Heart left ventricle (tissue), 16 donors: ENCODE results near the gene CD164. TPM values are rescaled to one million over a fixed set of nuclear protein-coding genes. Genes with fewer than 3 reads are reported as not detected.

ENCODE experiments used
- ATAC-seq, 4 donors: fragments of 200-7000 bp; cut with Tn5 transposase; one replicate each; pipeline ENCODE4 v1.9.1; 2020 to 2022; ENCODE audit warnings: moderate library complexity in 4 of 4, mild to moderate bottlenecking in 3 of 4, moderate number of reproducible peaks in 1 of 4
- DNase-seq, 5 donors: peaks; one replicate each; pipeline ENCODE4 v3.0.0-alpha.2; 2020
- H3K27ac ChIP-seq, 12 donors: fragments of 200-600 bp; sonication (generic) in 4 of 12; one replicate each; pipeline versions ENCODE4 v1.5.0 to v1.8.0; 2016 to 2022; ENCODE audit warnings: mild to moderate bottlenecking in 2 of 12
- H3K27me3 ChIP-seq, 9 donors: fragments of 200-600 bp; sonication (generic) in 2 of 9; one replicate each; pipeline versions ENCODE4 v1.5.1 to v1.8.0; 2016 to 2022; ENCODE audit warnings: mild to moderate bottlenecking in 3 of 9
- H3K36me3 ChIP-seq, 9 donors: fragments of 200-600 bp; sonication (generic) in 2 of 9; one replicate each; pipeline versions ENCODE4 v1.5.0 to v1.8.0; 2018 to 2022; ENCODE audit warnings: mild to moderate bottlenecking in 2 of 9
- H3K4me1 ChIP-seq, 12 donors: fragments of 200-600 bp; sonication (generic) in 4 of 12; one replicate each; pipeline versions ENCODE4 v1.5.0 to v1.8.0; 2016 to 2022; ENCODE audit warnings: mild to moderate bottlenecking in 3 of 12
- H3K4me3 ChIP-seq, 12 donors: fragments of 200-600 bp; sonication (generic) in 4 of 12; one replicate each; pipeline versions ENCODE4 v1.5.0 to v1.8.0; 2017 to 2022; ENCODE audit warnings: mild to moderate bottlenecking in 9 of 12, moderate library complexity in 4 of 12
- H3K9me3 ChIP-seq, 12 donors: fragments of 200-600 bp; sonication (generic) in 4 of 12; one replicate each; pipeline versions ENCODE4 v1.5.0 to v1.8.0; 2016 to 2022; ENCODE audit warnings: mild to moderate bottlenecking in 1 of 12
- POLR2A ChIP-seq, 2 donors: fragments of 450-650 bp; IDR thresholded peaks; one replicate each; pipeline ENCODE4 v1.6.1; 2017; ENCODE audit warnings: antibody characterized with exemption in 2 of 2, mild to moderate bottlenecking in 2 of 2, moderate library complexity in 2 of 2
- WGBS, 4 donors: extraction: QIAGEN DNeasy Blood & Tissue Kit in 2 of 4; methylation state at CpG; one replicate each; pipeline versions ENCODE4 v1.1.5 to v1.1.7; 2013 to 2018; 5-methylcytosine and 5-hydroxymethylcytosine counted together
- intact Hi-C, 10 donors: fragments of 100-400 bp; cut with DNase I; formaldehyde crosslinking; loops; one replicate each; pipeline versions ENCODE4 v1.11.1 to v1.14.2; 2022
- polyA plus RNA-seq, 2 donors: library from polyadenylated mRNA; stranded (reverse); fragments of 200-250 nt; gene quantifications; one replicate each; pipeline ENCODE4 v1.2.3, GENCODE V29; 2013
- total RNA-seq, 9 donors: library from RNA; depleted of rRNA in 2 of 9; stranded (reverse); fragments of >200 nt in 2 of 9; fragmentation: NEBNext Ultra II Directional in 3 of 9; extraction: Animal tissue kit (Norgen Biotek cat#: 25700) in 3 of 9; gene quantifications; one replicate each; pipeline versions ENCODE4 v1.1.0 to v1.2.4, GENCODE V29; 2016 to 2023
- TF ChIP-seq, protein P1 (sequence below), 12 donors: fragments of 200-600 bp; sonication (generic) in 4 of 12; IDR thresholded peaks; one replicate each; pipeline versions ENCODE4 v1.5.0 to v1.8.0; 2018 to 2022; ENCODE audit warnings: antibody characterized with exemption in 12 of 12, mild to moderate bottlenecking in 5 of 12
- donor health status: ischemic (EF 13 %, LVEDD 7.1; RV severe dilation, severe dysfunction).
- donor health status: healthy with polysubstance abuse.
- donor health status: DM: no; HTN: yes; CAD: no.
- donor health status: DM: no; HTN: no; CAD: no.
- donor health status: ischemic (EF 25% LVEDD 6.9; RV normal size, moderate dysfunction).
- donor health status: ischemic (EF 25% LVEDD 5.7; RV mildly dilated, moderate dysfunction).
- donor health status: healthy.
- donor health status: DM: yes; HTN: yes; CAD: no.
- donor health status: ischemic (EF 35%, LVEDD 5.7; RV mildly dilated, moderate dysfunction).
- donor health status: nonischemic (EF 11% LVEDD 7.7; RV severe dilation, severe dysfunction).
- donor health status: DM: yes; HTN: yes; CAD: no.
- donor health status: PGD.
- donor health status: ischemic (EF 29% LVEDD 5.4; RV normal size, mild dysfunction).
- donor health status: nonischemic (EF 23%, LVEDD 6.1; RV moderate dilation, normal function).

CD164 gene
- total and polyA plus RNA-seq, 11 donors, result 77.1 to 213 (median 119) TPM

DNA sequence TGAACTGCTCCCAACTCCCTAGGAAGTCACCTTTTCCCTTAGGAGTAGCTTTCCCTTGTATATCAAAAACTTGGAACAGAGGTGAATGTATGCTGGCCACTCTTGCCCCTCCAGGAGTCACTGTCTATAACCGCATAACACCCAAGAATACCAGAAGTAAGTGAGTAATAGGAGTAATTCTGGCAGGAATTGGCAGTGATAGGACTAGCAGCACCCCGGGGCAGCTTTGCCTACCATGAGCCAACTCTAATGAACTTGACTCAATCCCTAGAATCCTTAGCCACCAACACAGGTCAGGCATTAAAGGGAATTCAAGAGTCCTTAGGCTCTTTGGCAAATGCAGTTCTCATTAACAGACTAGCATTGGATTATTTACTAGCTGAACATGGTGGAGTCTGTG is 28.8 kb upstream of the CD164 start:
- WGBS, 4 donors, result 92 to 94% (median 93%) methylated on average over 2 of the region's 2 CpGs
- Histone ChIP-seq H3K4me1 (no peaks in the 10 kb centered on the region), H3K36me3 (no peaks in the 10 kb centered on the region), H3K27me3 (no peaks in the 10 kb centered on the region), H3K27ac (no peak overlapping the region), H3K4me3 (no peak overlapping the region), H3K9me3 (peaks cover 0 to 9% (median 0%) of the 10 kb centered on the region in 12 donors)
- TF ChIP-seq, protein P1, sequence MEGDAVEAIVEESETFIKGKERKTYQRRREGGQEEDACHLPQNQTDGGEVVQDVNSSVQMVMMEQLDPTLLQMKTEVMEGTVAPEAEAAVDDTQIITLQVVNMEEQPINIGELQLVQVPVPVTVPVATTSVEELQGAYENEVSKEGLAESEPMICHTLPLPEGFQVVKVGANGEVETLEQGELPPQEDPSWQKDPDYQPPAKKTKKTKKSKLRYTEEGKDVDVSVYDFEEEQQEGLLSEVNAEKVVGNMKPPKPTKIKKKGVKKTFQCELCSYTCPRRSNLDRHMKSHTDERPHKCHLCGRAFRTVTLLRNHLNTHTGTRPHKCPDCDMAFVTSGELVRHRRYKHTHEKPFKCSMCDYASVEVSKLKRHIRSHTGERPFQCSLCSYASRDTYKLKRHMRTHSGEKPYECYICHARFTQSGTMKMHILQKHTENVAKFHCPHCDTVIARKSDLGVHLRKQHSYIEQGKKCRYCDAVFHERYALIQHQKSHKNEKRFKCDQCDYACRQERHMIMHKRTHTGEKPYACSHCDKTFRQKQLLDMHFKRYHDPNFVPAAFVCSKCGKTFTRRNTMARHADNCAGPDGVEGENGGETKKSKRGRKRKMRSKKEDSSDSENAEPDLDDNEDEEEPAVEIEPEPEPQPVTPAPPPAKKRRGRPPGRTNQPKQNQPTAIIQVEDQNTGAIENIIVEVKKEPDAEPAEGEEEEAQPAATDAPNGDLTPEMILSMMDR (IDR thresholded peaks at IDR 0.05), result no peak
- TF ChIP-seq POLR2A (IDR thresholded peaks at IDR 0.05), result no peak
- no peak for ATAC-seq
- DNase-seq, result no peak
- intact Hi-C loops, result no loop called here

DNA sequence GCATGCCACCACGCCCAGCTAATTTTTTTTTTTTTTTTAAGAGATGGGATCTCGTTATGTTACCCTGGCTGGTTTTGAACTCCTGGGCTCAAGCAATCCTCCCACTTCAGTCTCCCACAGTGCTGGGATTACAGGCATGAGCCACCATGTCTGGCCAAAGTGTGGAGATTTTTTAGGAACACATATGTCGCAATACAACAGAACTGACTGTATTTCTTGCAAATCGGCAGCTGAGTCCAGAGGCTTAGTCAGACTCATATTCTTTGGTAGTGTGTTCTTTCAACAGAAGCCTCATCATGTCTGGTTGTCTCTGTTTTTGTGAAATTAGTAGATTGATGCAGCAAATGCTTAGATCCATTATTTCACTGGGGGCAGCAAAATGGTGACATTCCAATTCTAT is 23.9 kb upstream of the CD164 start:
- Histone ChIP-seq H3K27ac (no peak overlapping the region), H3K4me3 (no peak overlapping the region), H3K27me3 (no peaks in the 10 kb centered on the region), H3K4me1 (no peaks in the 10 kb centered on the region), H3K9me3 (no peaks in the 10 kb centered on the region), H3K36me3 (no peaks in the 10 kb centered on the region)
- DNase-seq, result no peak
- intact Hi-C loops, result no loop called here
- TF ChIP-seq, protein P1 (IDR thresholded peaks at IDR 0.05), result no peak
- no peak for ATAC-seq
- WGBS, 4 donors, result 88 to 94% (median 93%) methylated on average over 4 of the region's 4 CpGs

DNA sequence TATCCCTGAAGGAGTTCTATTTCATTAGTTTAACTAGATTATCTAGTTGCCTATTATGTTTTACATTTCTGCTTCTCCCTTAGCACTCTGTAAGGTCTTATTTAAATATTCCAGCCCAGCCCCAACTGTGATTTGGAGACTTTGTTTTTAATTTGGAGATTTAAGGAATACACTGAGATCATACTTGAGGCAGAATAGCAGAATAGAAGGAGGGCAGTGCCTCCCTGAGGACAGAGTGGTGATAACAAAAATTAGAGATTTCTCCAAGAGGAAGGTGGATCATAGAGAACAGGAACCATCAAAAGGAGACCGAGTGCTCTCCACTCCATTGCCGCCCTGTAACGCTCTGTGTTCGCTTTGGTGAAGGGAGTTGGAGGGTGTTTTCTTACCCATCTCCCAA is 14.8 kb upstream of the CD164 start:
- peak in 3 of 4 donors; percentile 22 to 58 (median 33) for ATAC-seq
- DNase-seq, result no peak
- H3K27ac ChIP-seq, result no peak overlapping the region
- H3K27me3 ChIP-seq, result no peaks in the 10 kb centered on the region
- no peaks in the 10 kb centered on the region for H3K36me3 ChIP-seq
- TF ChIP-seq POLR2A (IDR thresholded peaks at IDR 0.05), result no peak
- TF ChIP-seq, protein P1 (IDR thresholded peaks at IDR 0.05), result peak in 8 of 12 donors; percentile 12 to 48 (median 21)
- no peak overlapping the region for H3K4me3 ChIP-seq
- H3K4me1 ChIP-seq, result no peaks in the 10 kb centered on the region
- WGBS, 4 donors, result 63 to 85% (median 76%) methylated on average over 4 of the region's 4 CpGs
- no peaks in the 10 kb centered on the region for H3K9me3 ChIP-seq
- intact Hi-C loops, result no loop called here

DNA sequence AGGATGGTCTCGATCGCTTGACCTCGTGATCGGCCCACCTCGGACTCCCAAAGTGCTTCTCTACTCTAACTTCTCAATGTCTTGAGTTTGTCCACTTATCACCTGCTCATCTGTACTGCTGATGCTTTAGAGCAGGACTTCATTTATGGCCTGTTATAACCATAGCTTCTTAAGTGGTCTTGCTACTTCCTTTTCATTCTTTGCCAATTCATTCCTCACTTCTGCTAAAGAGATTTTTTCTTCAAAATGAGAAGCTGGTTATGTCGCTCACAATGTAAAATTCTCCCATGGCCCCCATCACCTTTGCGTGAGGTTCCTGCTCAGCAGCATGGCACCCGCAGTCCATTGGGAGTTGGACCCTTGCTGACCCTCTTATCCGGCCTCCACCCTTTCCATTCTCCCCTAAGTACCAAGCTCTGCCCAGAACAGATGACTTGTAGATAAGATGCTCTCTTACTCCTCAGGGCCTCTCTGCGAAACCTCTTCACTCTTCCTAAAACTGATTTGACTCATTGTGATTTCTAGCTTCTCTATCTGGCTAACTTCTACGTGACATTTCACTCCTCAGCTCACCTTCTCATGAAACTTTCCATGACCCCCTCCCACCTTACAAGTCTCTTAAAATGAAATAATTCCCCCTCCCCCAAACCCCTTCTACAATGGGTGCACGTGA is 13.9 kb upstream of the CD164 start:
- Histone ChIP-seq H3K27ac (no peak overlapping the region), H3K4me1 (peaks cover 0 to 3% (median 0%) of the 10 kb centered on the region in 12 donors), H3K4me3 (no peak overlapping the region), H3K27me3 (no peaks in the 10 kb centered on the region), H3K36me3 (no peaks in the 10 kb centered on the region), H3K9me3 (no peaks in the 10 kb centered on the region)
- WGBS, 4 donors, result 94 to 96% (median 96%) methylated on average over 12 of the region's 12 CpGs
- TF ChIP-seq, protein P1 (IDR thresholded peaks at IDR 0.05), result no peak
- no peak for TF ChIP-seq POLR2A (IDR thresholded peaks at IDR 0.05)
- no peak for ATAC-seq
- intact Hi-C loops, result no loop called here
- DNase-seq, result no peak
